Hepatocyte (in vitro differentiated cells): ENCODE measurements around the gene DRC7. TPM values are rescaled to one million over a fixed set of nuclear protein-coding genes. Genes with fewer than 3 reads are reported as not detected.

Experiments
- DNase-seq: peaks from one replicate; pipeline ENCODE4 v3.0.0-alpha.2; 2016; ENCODE audit warnings: low spot score
- H2AFZ ChIP-seq: fragments of 200-600 bp; sonication (generic); 2 replicates; pipeline ENCODE4 v1.6.0; 2016; ENCODE audit warnings: antibody characterized with exemption, mild to moderate bottlenecking
- H3K27ac ChIP-seq: fragments of 200-600 bp; sonication (generic); 2 replicates; pipeline ENCODE4 v1.5.1; 2016; ENCODE audit warnings: mild to moderate bottlenecking
- H3K27me3 ChIP-seq: fragments of 200-600 bp; sonication (generic); 2 replicates; pipeline ENCODE4 v1.6.1; 2016
- H3K36me3 ChIP-seq: fragments of 200-600 bp; sonication (generic); replicated peaks from 2 replicates; pipeline ENCODE4 v1.5.1; 2016; ENCODE audit warnings: low read depth; ENCODE audit not compliant: insufficient read depth
- H3K4me1 ChIP-seq: fragments of 200-600 bp; sonication (generic); 2 replicates; pipeline ENCODE4 v1.5.1; 2016; ENCODE audit warnings: mild to moderate bottlenecking, moderate library complexity; ENCODE audit not compliant: insufficient read depth
- H3K4me2 ChIP-seq: fragments of 200-600 bp; sonication (generic); 2 replicates; pipeline ENCODE4 v1.6.0; 2016
- H3K4me3 ChIP-seq: fragments of 200-600 bp; sonication (generic); 2 replicates; pipeline ENCODE4 v1.5.1; 2016; ENCODE audit warnings: mild to moderate bottlenecking
- H3K79me2 ChIP-seq: fragments of 200-600 bp; sonication (generic); 2 replicates; pipeline ENCODE4 v1.6.0; 2017; ENCODE audit warnings: mild to moderate bottlenecking
- H3K9me2 ChIP-seq: fragments of 200-600 bp; sonication (generic); replicated peaks from 2 replicates; pipeline ENCODE4 v1.6.0; 2017; ENCODE audit warnings: mild to moderate bottlenecking; ENCODE audit not compliant: insufficient read depth
- H3K9me3 ChIP-seq: fragments of 200-600 bp; sonication (generic); 2 replicates; pipeline ENCODE4 v1.5.1; 2016; ENCODE audit warnings: low read depth, mild to moderate bottlenecking
- H4K20me1 ChIP-seq: fragments of 200-600 bp; sonication (generic); 2 replicates; pipeline ENCODE4 v1.6.0; 2016; ENCODE audit warnings: mild to moderate bottlenecking; ENCODE audit not compliant: insufficient read depth, poor library complexity, severe bottlenecking
- CTCF ChIP-seq: fragments of 200-600 bp; sonication (generic); IDR thresholded peaks from 2 replicates; pipeline ENCODE4 v1.5.1; 2016; ENCODE audit warnings: antibody characterized with exemption, mild to moderate bottlenecking; ENCODE audit not compliant: poor library complexity
- EZH2 ChIP-seq: fragments of 200-600 bp; sonication (generic); IDR thresholded peaks from 2 replicates; pipeline ENCODE4 v1.6.1; 2016; ENCODE audit warnings: antibody characterized with exemption, mild to moderate bottlenecking, borderline replicate concordance
- EZH2phosphoT487 ChIP-seq: fragments of 200-600 bp; sonication (generic); IDR thresholded peaks from one replicate; pipeline ENCODE4 v1.6.1; 2018; ENCODE audit warnings: antibody characterized with exemption, mild to moderate bottlenecking, low read depth, moderate library complexity; ENCODE audit not compliant: unreplicated experiment, severe bottlenecking
- WGBS: methylation state at CpG from one replicate; pipeline ENCODE4 v1.1.6; 2016; ENCODE audit warnings: low lambda C conversion rate; ENCODE audit errors: missing lambda C conversion rate; 5-methylcytosine and 5-hydroxymethylcytosine counted together
- polyA plus RNA-seq: library from polyadenylated mRNA; unstranded; fragments of >200 nt; fragmentation: Nextera tagmentation; extraction: Ambion mirVana; gene quantifications from 2 replicates; pipeline ENCODE4 v1.2.1, GENCODE V29; 2016
- total RNA-seq: library from RNA; depleted of rRNA; stranded (reverse); fragments of >200 nt; gene quantifications from 2 replicates; pipeline ENCODE4 v1.2.3, GENCODE V29; 2014

The DRC7 gene
- total and polyA plus RNA-seq, 2 experiments from 2014 or later = 0.27 to 0.93 TPM

DNA sequence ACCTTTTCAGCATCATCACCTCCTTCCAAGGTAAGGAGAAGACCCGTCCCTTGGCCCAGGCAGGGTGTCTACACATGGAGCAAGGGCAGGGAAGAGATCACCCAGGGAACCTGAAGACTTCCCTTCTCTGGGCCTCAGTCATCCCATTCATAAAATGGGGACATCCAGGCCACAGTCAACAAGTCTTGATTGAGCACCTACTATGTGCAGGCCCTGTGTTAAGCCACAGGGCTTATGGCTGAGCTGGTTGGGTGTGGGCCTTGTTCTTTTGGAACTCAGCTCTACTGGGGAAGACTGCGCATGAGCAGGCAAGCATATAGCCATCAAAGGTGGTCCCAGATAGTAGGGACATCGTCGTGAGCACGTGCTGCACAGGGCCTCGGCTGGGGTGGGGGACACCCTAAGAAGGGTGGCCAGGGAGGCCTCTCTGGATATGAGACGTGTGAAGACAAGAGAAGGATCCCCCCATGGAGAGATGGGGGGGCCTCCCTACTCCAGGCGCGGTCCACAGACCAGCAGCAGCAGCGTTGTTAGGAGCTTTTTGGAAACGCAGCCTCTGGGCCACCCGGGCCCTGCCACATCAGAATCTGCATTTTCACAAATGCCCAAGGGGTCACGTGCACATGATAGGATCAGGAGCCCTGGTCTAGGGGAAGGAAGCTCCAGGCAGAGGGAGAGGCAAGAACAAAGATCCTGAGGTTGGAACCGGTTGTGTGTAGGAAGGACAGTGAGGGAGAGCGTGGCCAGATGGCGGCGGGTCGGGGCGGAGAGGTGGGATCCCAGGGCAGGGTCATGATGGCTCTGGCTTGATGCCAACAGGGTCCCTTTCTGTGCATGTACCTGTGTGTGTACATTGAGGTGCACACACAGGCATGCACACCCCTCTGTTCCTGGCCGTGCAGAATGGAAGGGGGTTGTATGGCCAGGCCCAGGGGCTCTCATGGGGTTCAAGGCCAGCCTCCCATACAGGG, 32.4 kb upstream of the DRC7 start:
- Histone ChIP-seq H3K27ac (no peak overlapping the region), H3K4me3 (no peak overlapping the region), H3K4me1 (no peaks in the 10 kb centered on the region), H3K9me3 (no peaks in the 10 kb centered on the region), H3K4me2 (no peak overlapping the region), H3K79me2 (no peaks in the 10 kb centered on the region), H2AFZ (no peak overlapping the region), H3K27me3 (no peaks in the 10 kb centered on the region), H3K9me2 (no peaks in the 10 kb centered on the region), H4K20me1 (no peaks in the 10 kb centered on the region), H3K36me3 (no peaks in the 10 kb centered on the region)
- WGBS = 93% methylated on average over 20 of the region's 20 CpGs
- DNase-seq = no peak
- TF ChIP-seq EZH2phosphoT487 (no peak), CTCF (no peak), EZH2 (no peak)

- Histone ChIP-seq H3K36me3 (no peaks in the 10 kb centered on the region), H3K9me2 (no peaks in the 10 kb centered on the region), H3K9me3 (no peaks in the 10 kb centered on the region), H3K4me2 (no peak overlapping the region), H4K20me1 (no peaks in the 10 kb centered on the region), H2AFZ (no peak overlapping the region), H3K79me2 (no peaks in the 10 kb centered on the region), H3K4me1 (no peaks in the 10 kb centered on the region), H3K27me3 (no peaks in the 10 kb centered on the region), H3K27ac (no peak overlapping the region), H3K4me3 (no peak overlapping the region)
- DNase-seq = no peak
- 95% methylated on average over 16 of the region's 21 CpGs for WGBS
- TF ChIP-seq EZH2phosphoT487 = no peak
- TF ChIP-seq EZH2 = no peak
- no peak for TF ChIP-seq CTCF
These were observed 31.2 kb upstream of the DRC7 start for GRCh38 chr16:57663436-57663835.

DNA sequence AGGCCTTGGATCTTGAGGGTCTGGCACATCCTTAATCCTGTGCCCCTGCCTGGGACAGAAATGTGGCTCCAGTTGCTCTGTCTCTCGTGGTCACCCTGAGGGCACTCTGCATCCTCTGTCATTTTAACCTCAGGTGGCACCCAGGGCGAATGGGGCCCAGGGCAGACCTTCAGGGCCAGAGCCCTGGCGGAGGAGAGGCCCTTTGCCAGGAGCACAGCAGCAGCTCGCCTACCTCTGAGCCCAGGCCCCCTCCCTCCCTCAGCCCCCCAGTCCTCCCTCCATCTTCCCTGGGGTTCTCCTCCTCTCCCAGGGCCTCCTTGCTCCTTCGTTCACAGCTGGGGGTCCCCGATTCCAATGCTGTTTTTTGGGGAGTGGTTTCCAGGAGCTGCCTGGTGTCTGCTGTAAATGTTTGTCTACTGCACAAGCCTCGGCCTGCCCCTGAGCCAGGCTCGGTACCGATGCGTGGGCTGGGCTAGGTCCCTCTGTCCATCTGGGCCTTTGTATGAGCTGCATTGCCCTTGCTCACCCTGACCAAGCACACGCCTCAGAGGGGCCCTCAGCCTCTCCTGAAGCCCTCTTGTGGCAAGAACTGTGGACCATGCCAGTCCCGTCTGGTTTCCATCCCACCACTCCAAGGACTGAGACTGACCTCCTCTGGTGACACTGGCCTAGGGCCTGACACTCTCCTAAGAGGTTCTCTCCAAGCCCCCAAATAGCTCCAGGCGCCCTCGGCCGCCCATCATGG, 30.5 kb upstream of the DRC7 start:
- no peak overlapping the region for H2AFZ ChIP-seq
- no peaks in the 10 kb centered on the region for H3K27me3 ChIP-seq
- H3K4me1 ChIP-seq = no peaks in the 10 kb centered on the region
- no peaks in the 10 kb centered on the region for H3K36me3 ChIP-seq
- 89% methylated on average over 15 of the region's 15 CpGs for WGBS
- no peaks in the 10 kb centered on the region for H3K79me2 ChIP-seq
- no peaks in the 10 kb centered on the region for H4K20me1 ChIP-seq
- DNase-seq = no peak
- no peaks in the 10 kb centered on the region for H3K9me3 ChIP-seq
- TF ChIP-seq EZH2 (no peak), CTCF (no peak), EZH2phosphoT487 (no peak)
- H3K4me2 ChIP-seq = no peak overlapping the region
- H3K9me2 ChIP-seq = no peaks in the 10 kb centered on the region
- H3K27ac ChIP-seq = no peak overlapping the region
- no peak overlapping the region for H3K4me3 ChIP-seq
